GM06990 (cell line): ENCODE measurements around the gene AMFR.

Source experiments
- DNase-seq: peaks from one replicate; pipeline ENCODE4 v3.0.0-alpha.2; 2011; ENCODE audit not compliant: insufficient read length; ENCODE audit errors: extremely low read depth
- H3K27me3 ChIP-seq: replicated peaks from 2 replicates; pipeline ENCODE4 v1.6.0; 2011; ENCODE audit warnings: low read length; ENCODE audit not compliant: control insufficient read depth, insufficient read depth
- H3K36me3 ChIP-seq: 2 replicates; pipeline ENCODE4 v1.5.1; 2011; ENCODE audit warnings: low read length; ENCODE audit not compliant: control insufficient read depth, insufficient read depth
- H3K4me3 ChIP-seq: replicated peaks from 2 replicates; pipeline ENCODE4 v1.5.1; 2011; ENCODE audit warnings: low read depth, mild to moderate bottlenecking, control low read depth, low read length
- TF ChIP-seq, protein P1 (sequence below): IDR thresholded peaks from 2 replicates; pipeline ENCODE4 v1.5.1; 2011; ENCODE audit warnings: low read length, control low read depth, mild to moderate bottlenecking, inconsistent platforms; ENCODE audit not compliant: insufficient read depth, poor library complexity, severe bottlenecking

AMFR gene

DNA sequence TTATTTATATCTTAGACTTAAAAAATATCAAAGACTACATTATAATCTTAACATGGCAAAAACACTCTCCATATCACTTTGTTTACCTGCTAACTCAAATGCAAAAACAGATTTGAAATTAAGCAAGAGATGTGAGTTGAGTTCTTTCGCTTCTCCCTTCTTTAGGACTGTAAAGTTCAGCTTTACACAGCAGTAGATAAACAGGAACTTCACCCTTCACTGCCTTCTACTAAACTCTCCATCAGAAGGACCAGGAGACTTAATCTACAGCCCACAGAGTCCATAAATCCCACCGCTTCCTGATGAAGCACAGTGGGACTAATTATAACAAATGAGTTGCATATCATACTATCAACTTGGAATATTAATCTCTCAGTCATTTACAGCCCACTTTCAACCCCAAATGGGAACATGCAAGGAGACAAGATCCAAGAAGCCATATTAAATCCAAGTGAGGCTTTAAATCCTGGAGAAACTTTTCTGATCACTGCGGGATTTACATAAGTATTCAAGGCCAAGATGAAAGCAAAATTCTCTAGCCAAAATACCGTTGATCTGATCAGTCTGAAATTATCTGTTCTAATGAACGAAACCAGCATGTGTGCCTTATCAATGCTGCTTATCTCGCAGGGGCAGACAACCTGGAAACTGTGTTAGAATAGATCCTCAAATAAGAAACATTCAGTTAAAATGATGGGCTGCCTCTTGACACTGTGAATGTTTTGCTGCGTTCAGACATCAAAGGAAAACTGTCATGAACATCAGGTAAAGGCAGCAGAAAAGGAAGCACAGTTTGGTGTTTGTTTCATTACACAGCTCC is 1.6 kb downstream of the AMFR start:
- DNase-seq = no peak
- TF ChIP-seq, protein P1, sequence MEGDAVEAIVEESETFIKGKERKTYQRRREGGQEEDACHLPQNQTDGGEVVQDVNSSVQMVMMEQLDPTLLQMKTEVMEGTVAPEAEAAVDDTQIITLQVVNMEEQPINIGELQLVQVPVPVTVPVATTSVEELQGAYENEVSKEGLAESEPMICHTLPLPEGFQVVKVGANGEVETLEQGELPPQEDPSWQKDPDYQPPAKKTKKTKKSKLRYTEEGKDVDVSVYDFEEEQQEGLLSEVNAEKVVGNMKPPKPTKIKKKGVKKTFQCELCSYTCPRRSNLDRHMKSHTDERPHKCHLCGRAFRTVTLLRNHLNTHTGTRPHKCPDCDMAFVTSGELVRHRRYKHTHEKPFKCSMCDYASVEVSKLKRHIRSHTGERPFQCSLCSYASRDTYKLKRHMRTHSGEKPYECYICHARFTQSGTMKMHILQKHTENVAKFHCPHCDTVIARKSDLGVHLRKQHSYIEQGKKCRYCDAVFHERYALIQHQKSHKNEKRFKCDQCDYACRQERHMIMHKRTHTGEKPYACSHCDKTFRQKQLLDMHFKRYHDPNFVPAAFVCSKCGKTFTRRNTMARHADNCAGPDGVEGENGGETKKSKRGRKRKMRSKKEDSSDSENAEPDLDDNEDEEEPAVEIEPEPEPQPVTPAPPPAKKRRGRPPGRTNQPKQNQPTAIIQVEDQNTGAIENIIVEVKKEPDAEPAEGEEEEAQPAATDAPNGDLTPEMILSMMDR = no peak

DNA sequence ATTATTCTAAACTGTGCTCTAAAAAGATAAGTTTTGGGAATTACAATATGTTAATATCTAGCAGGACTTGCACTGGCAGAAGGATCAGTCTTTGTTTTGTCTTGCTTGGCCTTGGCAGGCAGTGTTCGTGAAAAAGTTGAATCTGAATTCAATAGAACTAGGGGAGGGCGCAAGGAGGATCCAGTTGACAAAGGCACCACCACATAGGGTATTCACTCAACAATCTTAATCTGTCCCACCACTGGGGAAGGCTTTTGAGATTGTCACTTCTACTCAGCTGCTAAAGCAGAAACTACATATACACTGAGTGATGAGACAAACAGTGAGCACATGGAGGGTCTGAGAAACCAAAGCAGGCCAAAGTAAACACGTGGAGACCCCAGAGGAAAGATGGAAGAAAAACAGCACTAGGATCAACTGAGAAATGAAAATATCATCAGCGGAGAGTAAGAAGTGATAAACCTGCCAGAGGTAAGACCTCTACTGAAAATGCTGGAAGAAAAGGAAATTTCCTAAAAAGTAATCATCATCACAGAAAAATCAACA is 2.4 kb downstream of the AMFR start:
- Histone ChIP-seq H3K4me3 (peak overlapping the region; percentile 91), H3K27me3 (no peaks in the 10 kb centered on the region), H3K36me3 (no peaks in the 10 kb centered on the region)
- DNase-seq = no peak
- TF ChIP-seq, protein P1 = no peak

More for the DNA sequence above, 1.6 kb downstream of the AMFR start:
- no peaks in the 10 kb centered on the region for H3K36me3 ChIP-seq
- no peaks in the 10 kb centered on the region for H3K27me3 ChIP-seq
- H3K4me3 ChIP-seq = peak overlapping the region; percentile 91

DNA sequence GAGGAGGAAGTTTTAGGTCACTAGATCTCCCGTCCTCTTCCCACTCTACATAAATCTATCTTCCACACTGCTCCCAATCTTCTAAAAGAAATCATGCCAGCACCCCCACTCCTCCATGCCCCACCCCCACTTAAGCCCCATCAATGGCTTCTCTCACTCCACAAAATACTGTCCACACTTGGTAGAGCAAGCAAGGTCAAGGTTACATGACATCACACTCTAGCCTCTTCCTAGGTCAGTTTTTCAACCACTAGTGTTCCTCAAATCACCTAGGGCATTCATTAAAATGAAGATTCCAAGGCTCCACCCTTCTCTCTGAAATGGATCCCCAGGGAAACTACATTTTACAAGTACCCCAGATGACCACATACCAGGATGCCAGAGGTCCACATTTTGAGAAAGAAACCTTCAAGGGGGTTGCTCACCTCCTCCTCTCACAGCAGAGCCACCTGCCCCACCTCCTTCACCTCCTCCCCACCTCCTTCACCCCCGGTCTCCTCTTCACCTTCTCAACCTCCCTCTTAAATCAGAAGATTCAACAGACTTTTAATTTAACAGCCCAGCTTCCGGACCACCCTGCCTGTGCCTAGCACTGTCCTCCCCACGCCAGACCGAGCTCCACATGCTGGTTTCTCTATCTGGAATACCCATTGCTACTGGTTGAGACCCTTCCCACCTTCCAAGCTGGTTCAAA is 3.2 kb downstream of the AMFR start:
- no peaks in the 10 kb centered on the region for H3K27me3 ChIP-seq
- H3K36me3 ChIP-seq = no peaks in the 10 kb centered on the region
- no peak for DNase-seq
- TF ChIP-seq, protein P1 = no peak
- H3K4me3 ChIP-seq = peak overlapping the region; percentile 91

DNA sequence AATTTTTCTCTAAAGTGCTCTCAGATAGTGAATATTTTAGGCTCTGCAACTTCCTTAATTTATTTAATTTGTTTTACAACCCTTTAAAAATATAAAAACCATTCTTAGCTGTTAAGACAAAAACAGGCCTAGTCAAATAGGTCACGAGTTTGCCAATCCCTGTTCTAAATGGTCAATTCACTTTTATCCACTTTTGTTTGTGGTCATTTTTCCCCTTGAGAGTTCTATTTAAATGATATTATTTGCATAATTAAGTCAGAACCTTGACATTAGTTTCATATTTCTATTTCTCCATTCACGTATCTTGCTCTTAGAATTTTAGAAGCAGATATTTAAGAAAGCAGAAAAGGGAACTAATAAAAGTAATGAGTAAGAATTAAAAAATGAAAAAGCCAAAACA is 4.0 kb downstream of the AMFR start:
- no peaks in the 10 kb centered on the region for H3K27me3 ChIP-seq
- peak; percentile 56 for DNase-seq
- H3K4me3 ChIP-seq = no peak overlapping the region
- TF ChIP-seq, protein P1 = no peak
- H3K36me3 ChIP-seq = no peaks in the 10 kb centered on the region

DNA sequence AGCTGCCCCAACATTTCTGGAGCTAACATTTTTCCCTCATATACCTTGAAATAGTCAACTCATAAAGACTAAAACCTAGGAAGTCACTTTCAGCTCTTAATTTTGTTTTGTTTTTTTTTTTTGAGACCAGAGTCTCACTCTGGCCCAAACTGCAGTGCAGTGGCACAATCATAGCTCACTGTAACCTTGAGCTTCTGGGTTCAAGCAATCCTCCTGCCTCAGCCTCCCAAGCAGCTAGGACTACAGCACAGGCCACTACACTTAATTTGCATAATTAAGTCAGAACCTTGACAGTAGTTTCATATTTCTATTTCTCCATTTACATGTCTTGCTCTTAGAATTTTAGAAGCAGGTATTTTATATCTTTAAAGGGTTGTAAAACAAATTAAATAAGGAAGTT is 4.7 kb downstream of the AMFR start:
- TF ChIP-seq, protein P1 = no peak
- H3K4me3 ChIP-seq = no peak overlapping the region
- H3K36me3 ChIP-seq = no peaks in the 10 kb centered on the region
- no peaks in the 10 kb centered on the region for H3K27me3 ChIP-seq
- DNase-seq = no peak
